NCI-H446 treated with DMSO at 0.1 percent for 48 hours (cell line): Measurements from ENCODE around the gene TMEM272.
"Not testable (repeated sequence)": the region's sequence is repeated elsewhere in the genome, so short reads cannot be mapped to it uniquely, and the experiment has no call there.

Experiments used
- DNase-seq: peaks from one replicate; lab custom pipeline; 2025; lab: John Stamatoyannopoulos, UW

TMEM272 gene

GRCh38 chr13:51824712-51825111 is 20.3 kb downstream of the TMEM272 start:
- not testable (repeated sequence) for DNase-seq

DNA sequence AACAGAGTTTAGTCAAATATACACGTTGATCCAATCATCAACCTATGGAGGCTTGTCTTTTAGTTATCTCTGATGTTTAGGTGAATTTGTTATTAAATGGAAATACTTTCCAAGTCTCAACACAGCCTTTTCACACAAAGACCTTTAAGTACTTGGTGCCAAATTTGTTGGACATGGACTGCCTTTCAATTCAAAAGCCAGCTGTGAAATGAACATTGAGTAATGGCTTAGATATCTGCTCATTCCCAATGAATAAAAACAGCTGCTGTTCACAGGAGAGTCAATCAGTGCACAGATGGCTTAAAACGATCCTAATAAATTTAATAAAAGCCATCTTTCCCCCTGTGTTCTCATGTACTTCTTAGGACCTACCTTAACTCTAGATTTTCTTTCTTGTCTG is 21.1 kb downstream of the TMEM272 start:
- no peak for DNase-seq

DNA sequence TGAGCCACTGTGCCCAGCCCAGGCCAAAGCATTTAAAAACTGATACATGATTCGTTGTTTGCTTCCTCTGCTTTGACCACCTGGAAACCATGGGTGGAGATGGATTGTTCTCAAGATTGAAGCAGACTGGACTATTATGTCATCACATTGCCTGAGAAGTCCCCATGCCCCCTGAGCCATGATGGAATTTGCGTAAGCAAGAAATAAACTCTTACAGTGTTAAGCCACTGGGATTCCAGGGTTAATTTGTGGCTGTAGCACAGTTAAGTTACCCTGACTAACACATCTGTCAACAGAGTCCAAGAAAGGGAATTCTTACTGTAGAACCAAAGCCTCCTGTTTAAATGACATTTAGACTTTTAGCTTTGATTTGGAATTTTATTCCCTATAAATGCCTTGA is 21.6 kb downstream of the TMEM272 start:
- no peak for DNase-seq

GRCh38 chr13:51822106-51822815 is 22.7 kb downstream of the TMEM272 start:
- no peak for DNase-seq

GRCh38 chr13:51821606-51822005 is 23.4 kb downstream of the TMEM272 start:
- DNase-seq, result no peak

GRCh38 chr13:51820016-51820597 is 24.9 kb downstream of the TMEM272 start:
- DNase-seq, result no peak

- no peak for DNase-seq
These were observed 25.4 kb downstream of the TMEM272 start for GRCh38 chr13:51819544-51819943.

- DNase-seq, result no peak
These were observed 26.0 kb downstream of the TMEM272 start for GRCh38 chr13:51818781-51819511.

DNA sequence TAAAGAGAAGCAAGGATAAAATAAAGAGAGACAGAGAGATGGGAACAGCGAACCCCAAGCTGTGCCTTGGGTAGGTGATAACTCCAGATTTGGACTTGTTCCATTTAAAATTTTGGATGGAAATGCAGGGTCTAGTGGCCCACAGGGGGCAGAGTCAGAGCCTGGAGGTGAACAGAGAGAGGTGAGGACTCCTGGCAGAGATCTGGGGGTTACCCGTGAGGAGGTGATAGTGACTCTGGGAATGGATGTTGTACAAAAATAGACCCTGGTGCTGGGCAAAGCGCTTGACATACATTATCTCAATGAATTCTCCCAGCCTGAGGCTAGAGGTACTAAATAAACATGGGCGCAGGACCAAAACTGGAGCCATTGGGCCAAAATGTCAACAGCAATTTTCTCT is 26.7 kb downstream of the TMEM272 start:
- no peak for DNase-seq

DNA sequence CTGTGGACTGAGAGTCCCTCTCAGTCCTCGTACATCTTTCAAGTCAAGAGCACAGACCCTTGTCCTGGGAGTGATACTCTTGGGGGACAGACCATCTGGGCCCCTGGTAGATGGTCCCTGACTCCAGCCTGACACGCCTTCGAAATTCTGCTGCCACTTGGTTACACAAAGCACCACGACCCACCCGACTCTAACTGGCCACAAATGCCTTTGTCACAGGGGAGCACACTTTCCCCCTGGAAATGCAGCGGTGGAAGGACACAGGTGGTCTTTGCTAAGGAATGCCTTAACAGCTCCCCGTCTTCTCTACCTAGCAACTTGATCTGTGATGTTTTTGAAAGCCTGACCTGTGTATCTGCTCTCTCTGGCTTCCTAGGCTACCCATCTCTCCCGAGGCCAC is 27.3 kb downstream of the TMEM272 start:
- DNase-seq, result no peak

GRCh38 chr13:51816604-51817249 is 28.2 kb downstream of the TMEM272 start:
- DNase-seq, result no peak

- DNase-seq, result no peak
These were observed 29.1 kb downstream of the TMEM272 start for GRCh38 chr13:51815848-51816247.

GRCh38 chr13:51814825-51815650 is 29.9 kb downstream of the TMEM272 start:
- no peak for DNase-seq

DNA sequence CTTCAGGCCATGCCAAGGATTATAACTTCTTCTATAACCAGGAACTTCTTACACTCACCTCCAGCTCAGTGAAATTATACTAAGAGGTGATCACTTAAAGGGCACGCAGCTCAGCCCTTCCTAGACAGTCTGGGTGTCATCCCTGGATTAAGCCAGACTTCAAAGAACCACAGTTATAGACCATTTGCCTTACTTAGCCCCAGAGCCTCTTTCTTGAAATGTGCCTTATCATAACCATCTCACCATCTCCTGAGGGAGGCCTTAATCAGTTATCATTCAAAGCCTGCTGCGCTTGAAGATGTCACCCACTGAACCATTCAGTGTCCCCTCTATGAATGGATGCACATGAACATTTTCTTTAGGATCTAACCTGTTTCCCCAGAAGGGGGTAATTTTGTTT is 30.9 kb downstream of the TMEM272 start:
- DNase-seq, result no peak

DNA sequence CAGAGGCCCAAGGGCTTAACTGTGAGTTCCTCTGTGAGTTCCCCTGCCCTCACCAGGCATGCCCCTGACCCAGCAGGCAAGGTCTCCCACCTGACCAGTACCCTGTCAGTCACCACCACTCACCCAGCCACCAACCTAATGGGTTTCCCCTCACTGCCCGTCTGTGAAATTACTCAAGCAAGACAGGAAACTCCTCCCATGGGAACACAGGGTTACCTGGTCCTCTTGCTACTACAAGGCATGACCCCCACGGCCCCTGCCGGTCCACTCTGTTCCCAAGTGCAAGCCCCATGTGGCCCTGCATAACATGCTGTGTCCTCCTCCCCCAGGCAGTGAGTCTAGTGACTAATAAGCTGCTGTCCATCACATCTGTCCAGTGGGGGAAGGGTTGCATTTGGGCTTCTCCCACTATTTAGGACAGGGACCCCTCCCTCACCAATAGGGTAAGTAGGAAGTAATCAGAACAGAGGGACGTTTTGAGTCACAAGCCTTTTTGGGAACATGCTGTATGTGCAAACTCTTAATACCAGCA is 33.0 kb downstream of the TMEM272 start:
- DNase-seq, result no peak

DNA sequence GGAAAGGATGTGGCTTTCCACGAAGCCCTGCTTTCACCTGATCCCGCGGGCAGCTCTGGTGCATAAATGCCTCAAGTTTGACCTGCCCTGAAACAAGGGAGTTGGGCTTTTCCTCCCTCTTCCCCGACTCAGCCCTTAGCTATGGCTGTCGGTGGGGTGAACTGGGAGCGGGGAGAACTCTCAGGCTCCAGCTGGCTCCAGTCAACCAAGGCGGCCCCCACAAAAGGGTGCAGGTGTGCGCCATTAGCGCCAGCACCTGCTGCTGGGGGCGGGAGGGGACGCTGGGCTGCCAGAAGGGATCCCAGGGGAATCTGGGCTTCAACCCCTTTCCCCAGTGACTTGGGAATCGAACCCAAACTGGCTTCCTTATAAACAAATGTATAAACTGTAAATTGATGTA is 33.9 kb downstream of the TMEM272 start:
- DNase-seq, result no peak

DNA sequence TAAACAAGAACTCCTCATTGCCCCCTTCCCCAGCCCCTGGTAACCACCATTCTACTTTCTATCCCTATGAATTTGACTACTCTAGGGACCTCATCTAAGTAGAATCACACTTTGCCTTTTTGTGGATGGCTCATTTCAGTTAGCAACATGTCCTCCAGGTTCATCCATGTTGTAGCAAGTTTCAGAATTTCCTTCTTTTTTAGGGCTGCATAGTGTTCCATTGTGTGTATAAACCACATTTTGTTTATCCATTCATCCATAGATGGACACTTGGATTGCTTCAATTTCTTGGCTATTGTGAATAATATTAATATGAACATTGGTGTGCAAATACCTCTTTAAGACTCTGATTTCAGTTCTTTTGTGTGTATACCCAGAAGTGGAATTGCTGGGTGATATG is 36.2 kb downstream of the TMEM272 start:
- no peak for DNase-seq

DNA sequence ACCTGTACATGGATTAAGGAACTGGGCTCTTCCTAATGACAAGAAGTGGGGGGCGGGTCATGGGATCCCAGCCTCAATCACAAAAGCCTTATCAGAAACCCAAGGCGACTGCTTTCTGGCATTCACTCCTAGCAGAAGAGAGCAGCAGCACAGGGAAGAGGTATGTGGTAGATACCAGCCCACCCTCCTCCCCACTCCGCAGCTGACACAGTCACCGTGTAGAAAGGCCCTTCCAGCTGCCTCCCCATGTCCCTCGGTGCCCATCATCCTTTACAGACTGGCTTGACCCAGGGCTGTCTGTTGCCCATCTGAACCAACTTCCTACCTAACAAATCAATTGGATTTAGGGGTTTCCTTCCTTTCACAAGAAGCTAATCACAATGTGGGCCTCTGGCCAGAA is 37.9 kb downstream of the TMEM272 start:
- DNase-seq, result no peak

GRCh38 chr13:51806566-51806965 is 38.4 kb downstream of the TMEM272 start:
- DNase-seq, result no peak

DNA sequence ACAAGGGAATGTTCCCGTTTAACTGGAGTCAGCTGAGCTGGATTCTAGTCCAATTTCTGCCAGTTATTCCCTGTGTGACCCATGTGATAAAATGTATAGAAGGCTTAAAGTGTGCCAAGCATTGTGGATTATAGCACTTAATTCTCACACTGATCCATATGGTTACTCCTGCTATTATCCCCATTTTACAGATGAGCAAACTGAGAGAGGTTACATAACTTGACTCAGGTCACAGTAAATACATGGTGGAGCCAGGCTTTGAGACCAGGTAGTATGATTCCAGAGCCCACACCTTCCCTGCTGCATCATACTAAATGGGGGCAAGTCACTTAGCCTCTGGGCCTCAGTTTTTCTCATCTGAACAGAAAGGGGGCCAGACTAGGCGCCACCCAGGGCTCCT is 39.1 kb downstream of the TMEM272 start:
- no peak for DNase-seq

GRCh38 chr13:51805313-51805712 is 39.7 kb downstream of the TMEM272 start:
- no peak for DNase-seq
